Measurements from ENCODE around the gene DNER.

DNA sequence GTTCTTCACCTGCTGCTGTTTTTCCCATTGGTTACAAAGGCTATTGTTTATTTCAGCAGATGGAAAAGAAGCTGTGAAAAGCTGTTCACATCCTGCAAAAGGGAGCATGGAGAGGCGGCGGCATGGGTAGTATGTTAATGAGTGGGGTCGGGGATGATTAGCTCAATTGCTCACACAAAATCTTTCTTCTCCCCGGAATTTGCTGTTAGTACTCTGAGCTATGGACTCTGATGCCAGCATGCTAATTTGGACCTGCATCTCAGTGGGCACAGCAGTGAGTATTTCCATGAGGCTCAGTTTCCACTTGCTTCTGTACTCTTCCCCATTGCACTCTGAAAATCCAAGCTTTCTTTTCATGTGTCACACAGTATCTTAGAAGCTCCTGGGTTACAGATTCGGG, 61.6 kb downstream of the DNER start:
- TF ChIP-seq ZFX (CRISPR knock-in tag; IDR thresholded peaks at IDR 0.05; ENCODE audit: low read depth) (no peak), CEBPB (IDR thresholded peaks at IDR 0.05; ENCODE audit: borderline replicate concordance, low read depth, low read length) (no peak), POLR2AphosphoS5 (IDR thresholded peaks at IDR 0.05; ENCODE audit: low read depth, low read length) (no peak), PHF20 (CRISPR knock-in tag; IDR thresholded peaks at IDR 0.05) (no peak), POLR2A (IDR thresholded peaks at IDR 0.05; ENCODE audit: insufficient read depth in 1 of 2, low read depth in 2 of 2, low read length in 2 of 2) (no peak), EZH2 (conservative IDR thresholded peaks at IDR 0.05; ENCODE audit: low read depth, low read length) (no peak), HOXA7 (CRISPR knock-in tag; IDR thresholded peaks at IDR 0.05) (no peak), ATAD3A (CRISPR knock-in tag; IDR thresholded peaks at IDR 0.05) (no peak), MEIS1 (CRISPR knock-in tag; IDR thresholded peaks at IDR 0.05; ENCODE audit: borderline replicate concordance) (no peak), FOXK1 (CRISPR knock-in tag; IDR thresholded peaks at IDR 0.05; ENCODE audit: borderline replicate concordance, low read depth) (no peak), SMC3 (IDR thresholded peaks at IDR 0.05; ENCODE audit: low read length) (no peak)
- TF ChIP-seq, protein P1, sequence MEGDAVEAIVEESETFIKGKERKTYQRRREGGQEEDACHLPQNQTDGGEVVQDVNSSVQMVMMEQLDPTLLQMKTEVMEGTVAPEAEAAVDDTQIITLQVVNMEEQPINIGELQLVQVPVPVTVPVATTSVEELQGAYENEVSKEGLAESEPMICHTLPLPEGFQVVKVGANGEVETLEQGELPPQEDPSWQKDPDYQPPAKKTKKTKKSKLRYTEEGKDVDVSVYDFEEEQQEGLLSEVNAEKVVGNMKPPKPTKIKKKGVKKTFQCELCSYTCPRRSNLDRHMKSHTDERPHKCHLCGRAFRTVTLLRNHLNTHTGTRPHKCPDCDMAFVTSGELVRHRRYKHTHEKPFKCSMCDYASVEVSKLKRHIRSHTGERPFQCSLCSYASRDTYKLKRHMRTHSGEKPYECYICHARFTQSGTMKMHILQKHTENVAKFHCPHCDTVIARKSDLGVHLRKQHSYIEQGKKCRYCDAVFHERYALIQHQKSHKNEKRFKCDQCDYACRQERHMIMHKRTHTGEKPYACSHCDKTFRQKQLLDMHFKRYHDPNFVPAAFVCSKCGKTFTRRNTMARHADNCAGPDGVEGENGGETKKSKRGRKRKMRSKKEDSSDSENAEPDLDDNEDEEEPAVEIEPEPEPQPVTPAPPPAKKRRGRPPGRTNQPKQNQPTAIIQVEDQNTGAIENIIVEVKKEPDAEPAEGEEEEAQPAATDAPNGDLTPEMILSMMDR (CRISPR knock-in tag; IDR thresholded peaks at IDR 0.05): no peak

All from HepG2 (cell line).